Left ventricle myocardium inferior (tissue), 1 donor: Measurements from ENCODE around the gene NUMA1. TPM values are rescaled to one million over a fixed set of nuclear protein-coding genes. Genes with fewer than 3 reads are reported as not detected.

Experiments used
- DNase-seq: peaks from one replicate; pipeline ENCODE4 v3.0.0-alpha.2; 2020
- H3K27ac ChIP-seq: fragments of 200-600 bp; replicated peaks from 2 replicates; pipeline ENCODE4 v1.8.0; 2021
- H3K27me3 ChIP-seq: fragments of 200-600 bp; 2 replicates; pipeline ENCODE4 v1.8.0; 2021; ENCODE audit warnings: low read depth
- H3K36me3 ChIP-seq: fragments of 200-600 bp; 2 replicates; pipeline ENCODE4 v1.8.0; 2021
- H3K4me1 ChIP-seq: fragments of 200-600 bp; 2 replicates; pipeline ENCODE4 v1.8.0; 2021
- H3K4me3 ChIP-seq: fragments of 200-600 bp; 2 replicates; pipeline ENCODE4 v1.8.0; 2021; ENCODE audit warnings: mild to moderate bottlenecking, moderate library complexity
- H3K9me3 ChIP-seq: fragments of 200-600 bp; replicated peaks from 2 replicates; pipeline ENCODE4 v1.8.0; 2021
- CTCF ChIP-seq: fragments of 200-600 bp; IDR thresholded peaks from 2 replicates; pipeline ENCODE4 v1.8.0; 2021; ENCODE audit warnings: antibody characterized with exemption, mild to moderate bottlenecking, borderline replicate concordance
- intact Hi-C: fragments of 100-400 bp; cut with micrococcal nuclease; formaldehyde crosslinking; loops from one replicate; pipeline ENCODE4 v1.11.0; 2022
- total RNA-seq: library from RNA; stranded (reverse); fragmentation: NEBNext Ultra II Directional; extraction: Animal tissue kit (Norgen Biotek cat#: 25700); gene quantifications from one replicate; pipeline ENCODE4 v1.2.1, GENCODE V29; 2021
- donor health status: DM: no; HTN: yes; CAD: no; lungs with severe emphysema.

NUMA1 gene
- total RNA-seq, 1 donor from 2014 or later = 82.5 TPM

- H3K27ac ChIP-seq = no peak overlapping the region
- no peak overlapping the region for H3K4me3 ChIP-seq
- TF ChIP-seq CTCF = no peak
- H3K36me3 ChIP-seq = peaks cover 60% of the 10 kb centered on the region
- intact Hi-C loops = no loop called here
- H3K27me3 ChIP-seq = no peaks in the 10 kb centered on the region
- no peak for DNase-seq
- peaks cover 47% of the 10 kb centered on the region for H3K4me1 ChIP-seq
- no peaks in the 10 kb centered on the region for H3K9me3 ChIP-seq
Observed at GRCh38 chr11:72001834-72002591, 78.3 kb downstream of the NUMA1 start.

- Histone ChIP-seq H3K27ac (no peak overlapping the region), H3K36me3 (peaks cover 53% of the 10 kb centered on the region), H3K27me3 (no peaks in the 10 kb centered on the region), H3K4me1 (peaks cover 52% of the 10 kb centered on the region), H3K4me3 (no peak overlapping the region), H3K9me3 (no peaks in the 10 kb centered on the region)
- intact Hi-C loops = no loop called here
- no peak for DNase-seq
- no peak for TF ChIP-seq CTCF
Observed at GRCh38 chr11:72001285-72001684, 79.1 kb downstream of the NUMA1 start.

- intact Hi-C loops = no loop called here
- Histone ChIP-seq H3K27ac (peak overlapping the region; percentile 82), H3K27me3 (no peaks in the 10 kb centered on the region), H3K36me3 (peaks cover 43% of the 10 kb centered on the region), H3K9me3 (no peaks in the 10 kb centered on the region), H3K4me1 (peaks cover 49% of the 10 kb centered on the region), H3K4me3 (peak overlapping the region; percentile 57)
- no peak for DNase-seq
- no peak for TF ChIP-seq CTCF
Observed at GRCh38 chr11:72000202-72000867, 80.0 kb downstream of the NUMA1 start.

- H3K36me3 ChIP-seq = peaks cover 38% of the 10 kb centered on the region
- peaks cover 46% of the 10 kb centered on the region for H3K4me1 ChIP-seq
- intact Hi-C loops = no loop called here
- no peaks in the 10 kb centered on the region for H3K9me3 ChIP-seq
- H3K27me3 ChIP-seq = no peaks in the 10 kb centered on the region
- peak overlapping the region; percentile 57 for H3K4me3 ChIP-seq
- TF ChIP-seq CTCF = no peak
- DNase-seq = no peak
- peak overlapping the region; percentile 82 for H3K27ac ChIP-seq
Observed at GRCh38 chr11:71999798-72000197, 80.5 kb downstream of the NUMA1 start.

- H3K4me3 ChIP-seq = peak overlapping the region; percentile 57
- no peaks in the 10 kb centered on the region for H3K27me3 ChIP-seq
- H3K36me3 ChIP-seq = peaks cover 34% of the 10 kb centered on the region
- H3K4me1 ChIP-seq = peaks cover 46% of the 10 kb centered on the region
- intact Hi-C loops = no loop called here
- no peak for DNase-seq
- TF ChIP-seq CTCF = no peak
- peak overlapping the region; percentile 82 for H3K27ac ChIP-seq
- no peaks in the 10 kb centered on the region for H3K9me3 ChIP-seq
Observed at GRCh38 chr11:71999362-71999761, 81.0 kb downstream of the NUMA1 start.
